SK-N-SH (cell line): ENCODE measurements around the gene COMT.

ENCODE experiments used
- EP300 ChIP-seq, 2 experiments: IDR thresholded peaks; 2 replicates each; pipeline versions ENCODE4 v1.4.0 to v1.6.1; 2012; ENCODE audit warnings: borderline replicate concordance in 1 of 2, low read depth in 1 of 2, low read length in 1 of 2
- EZH2phosphoT487 ChIP-seq: fragments of 200-600 bp; sonication (generic); IDR thresholded peaks from 2 replicates; pipeline ENCODE4 v1.6.1; 2017; ENCODE audit warnings: low read depth, mixed run types, mild to moderate bottlenecking, antibody characterized with exemption, moderate library complexity, borderline replicate concordance
- NRF1 ChIP-seq: IDR thresholded peaks from 2 replicates; pipeline ENCODE4 v1.6.1; 2012; ENCODE audit warnings: low read depth, mild to moderate bottlenecking, low read length
- POLR2AphosphoS5 ChIP-seq: IDR thresholded peaks from 2 replicates; pipeline ENCODE4 v1.6.1; 2012; ENCODE audit warnings: low read depth, low read length
- SMC3 ChIP-seq: IDR thresholded peaks from 2 replicates; pipeline ENCODE4 v1.6.1; 2012; ENCODE audit warnings: low read depth, low read length, improper control_type of control experiment
- ZBTB33 ChIP-seq: IDR thresholded peaks from 2 replicates; pipeline ENCODE4 v1.4.0; 2012; ENCODE audit warnings: low read depth, borderline replicate concordance
- TF ChIP-seq, protein P1 (sequence below): fragments of 200-600 bp; sonication (generic); IDR thresholded peaks from 2 replicates; pipeline ENCODE4 v1.6.1; 2017; ENCODE audit warnings: antibody characterized with exemption, mild to moderate bottlenecking, moderate library complexity

- TF ChIP-seq, protein P1, sequence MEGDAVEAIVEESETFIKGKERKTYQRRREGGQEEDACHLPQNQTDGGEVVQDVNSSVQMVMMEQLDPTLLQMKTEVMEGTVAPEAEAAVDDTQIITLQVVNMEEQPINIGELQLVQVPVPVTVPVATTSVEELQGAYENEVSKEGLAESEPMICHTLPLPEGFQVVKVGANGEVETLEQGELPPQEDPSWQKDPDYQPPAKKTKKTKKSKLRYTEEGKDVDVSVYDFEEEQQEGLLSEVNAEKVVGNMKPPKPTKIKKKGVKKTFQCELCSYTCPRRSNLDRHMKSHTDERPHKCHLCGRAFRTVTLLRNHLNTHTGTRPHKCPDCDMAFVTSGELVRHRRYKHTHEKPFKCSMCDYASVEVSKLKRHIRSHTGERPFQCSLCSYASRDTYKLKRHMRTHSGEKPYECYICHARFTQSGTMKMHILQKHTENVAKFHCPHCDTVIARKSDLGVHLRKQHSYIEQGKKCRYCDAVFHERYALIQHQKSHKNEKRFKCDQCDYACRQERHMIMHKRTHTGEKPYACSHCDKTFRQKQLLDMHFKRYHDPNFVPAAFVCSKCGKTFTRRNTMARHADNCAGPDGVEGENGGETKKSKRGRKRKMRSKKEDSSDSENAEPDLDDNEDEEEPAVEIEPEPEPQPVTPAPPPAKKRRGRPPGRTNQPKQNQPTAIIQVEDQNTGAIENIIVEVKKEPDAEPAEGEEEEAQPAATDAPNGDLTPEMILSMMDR: no peak
- TF ChIP-seq EP300 (IDR thresholded peaks at IDR 0.05; ENCODE audit: borderline replicate concordance in 1 of 2, low read depth in 1 of 2, low read length in 1 of 2) (no peak), EZH2phosphoT487 (no peak), NRF1 (no peak), ZBTB33 (no peak), SMC3 (no peak), POLR2AphosphoS5 (no peak)
These were observed 40.7 kb downstream of the COMT start for GRCh38 chr22:19981961-19982920.
